ENCODE data around the gene CCDC83.
A peak's percentile ranks its signal among the peaks of the same experiment; 100 is the strongest.
"Not testable (repeated sequence)": the region's sequence is repeated elsewhere in the genome, so short reads cannot be mapped to it uniquely, and the experiment has no call there.

Gene CCDC83

GRCh38 chr11:85845124-85845631 is 10.0 kb upstream of the CCDC83 start:
- no peak for DNase-seq (ENCODE audit: low read depth in 1 of 2, low spot score in 1 of 2)
- in situ Hi-C loops (cut with HindIII; ENCODE audit: low pct_unique_long_range_greater_than_20kb, low sequenced_read_pairs) = no loop called here
- no peak for TF ChIP-seq JUND (IDR thresholded peaks at IDR 0.05; ENCODE audit: low read depth)

- in situ Hi-C loops (cut with HindIII; ENCODE audit: low pct_unique_long_range_greater_than_20kb, low sequenced_read_pairs) = no loop called here
- no peak for TF ChIP-seq JUND (IDR thresholded peaks at IDR 0.05; ENCODE audit: low read depth)
- no peak for DNase-seq (ENCODE audit: low read depth in 1 of 2, low spot score in 1 of 2)
Observed at GRCh38 chr11:85847436-85847835, 7.7 kb upstream of the CCDC83 start.

GRCh38 chr11:85848006-85848405 is 7.2 kb upstream of the CCDC83 start:
- no peak for TF ChIP-seq JUND (IDR thresholded peaks at IDR 0.05; ENCODE audit: low read depth)
- in situ Hi-C loops (cut with HindIII; ENCODE audit: low pct_unique_long_range_greater_than_20kb, low sequenced_read_pairs) = no loop called here
- DNase-seq (ENCODE audit: low read depth in 1 of 2, low spot score in 1 of 2) = no peak

- in situ Hi-C loops (cut with HindIII; ENCODE audit: low pct_unique_long_range_greater_than_20kb, low sequenced_read_pairs) = no loop called here
- TF ChIP-seq JUND (IDR thresholded peaks at IDR 0.05; ENCODE audit: low read depth) = no peak
- no peak for DNase-seq (ENCODE audit: low read depth in 1 of 2, low spot score in 1 of 2)
Observed at GRCh38 chr11:85848556-85848955, 6.6 kb upstream of the CCDC83 start.

- in situ Hi-C loops (cut with HindIII; ENCODE audit: low pct_unique_long_range_greater_than_20kb, low sequenced_read_pairs); DNase-seq (ENCODE audit: low read depth in 1 of 2, low spot score in 1 of 2): not testable (repeated sequence)
Observed at GRCh38 chr11:85852754-85853153, 2.4 kb upstream of the CCDC83 start.

GRCh38 chr11:85853541-85853940 is 1.6 kb upstream of the CCDC83 start:
- in situ Hi-C loops (cut with HindIII; ENCODE audit: low pct_unique_long_range_greater_than_20kb, low sequenced_read_pairs); DNase-seq (ENCODE audit: low read depth in 1 of 2, low spot score in 1 of 2): not testable (repeated sequence)

- in situ Hi-C loops (cut with HindIII; ENCODE audit: low pct_unique_long_range_greater_than_20kb, low sequenced_read_pairs) = no loop called here
- TF ChIP-seq JUND (IDR thresholded peaks at IDR 0.05; ENCODE audit: low read depth) = no peak
- DNase-seq (ENCODE audit: low read depth in 1 of 2, low spot score in 1 of 2) = no peak
Observed at GRCh38 chr11:85854212-85854556, 999 bp upstream of the CCDC83 start.

GRCh38 chr11:85854557-85855340 is 434 bp upstream of the CCDC83 start:
- in situ Hi-C loops (cut with HindIII; ENCODE audit: low pct_unique_long_range_greater_than_20kb, low sequenced_read_pairs) = no loop called here
- TF ChIP-seq JUND (IDR thresholded peaks at IDR 0.05; ENCODE audit: low read depth) = no peak
- peak; percentile 86 to 94 for DNase-seq (ENCODE audit: low read depth in 1 of 2, low spot score in 1 of 2)

GRCh38 chr11:85857098-85857497 is 1.9 kb downstream of the CCDC83 start:
- no peak for TF ChIP-seq JUND (IDR thresholded peaks at IDR 0.05; ENCODE audit: low read depth)
- in situ Hi-C loops (cut with HindIII; ENCODE audit: low pct_unique_long_range_greater_than_20kb, low sequenced_read_pairs) = no loop called here
- no peak for DNase-seq (ENCODE audit: low read depth in 1 of 2, low spot score in 1 of 2)

GRCh38 chr11:85859541-85859940 is 4.4 kb downstream of the CCDC83 start:
- DNase-seq (ENCODE audit: low read depth in 1 of 2, low spot score in 1 of 2); in situ Hi-C loops (cut with HindIII; ENCODE audit: low pct_unique_long_range_greater_than_20kb, low sequenced_read_pairs): not testable (repeated sequence)

GRCh38 chr11:85863855-85864254 is 8.7 kb downstream of the CCDC83 start:
- no peak for DNase-seq (ENCODE audit: low read depth in 1 of 2, low spot score in 1 of 2)
- TF ChIP-seq JUND (IDR thresholded peaks at IDR 0.05; ENCODE audit: low read depth) = no peak
- in situ Hi-C loops (cut with HindIII; ENCODE audit: low pct_unique_long_range_greater_than_20kb, low sequenced_read_pairs) = no loop called here

- in situ Hi-C loops (cut with HindIII; ENCODE audit: low pct_unique_long_range_greater_than_20kb, low sequenced_read_pairs) = no loop called here
- DNase-seq (ENCODE audit: low read depth in 1 of 2, low spot score in 1 of 2) = no peak
- TF ChIP-seq JUND (IDR thresholded peaks at IDR 0.05; ENCODE audit: low read depth) = no peak
Observed at GRCh38 chr11:85866137-85866827, 11.1 kb downstream of the CCDC83 start.

GRCh38 chr11:85867751-85868150 is 12.6 kb downstream of the CCDC83 start:
- no peak for TF ChIP-seq JUND (IDR thresholded peaks at IDR 0.05; ENCODE audit: low read depth)
- no peak for DNase-seq (ENCODE audit: low read depth in 1 of 2, low spot score in 1 of 2)
- in situ Hi-C loops (cut with HindIII; ENCODE audit: low pct_unique_long_range_greater_than_20kb, low sequenced_read_pairs) = no loop called here

All from T47D (cell line).